Heart right ventricle (tissue), 16 donors: ENCODE results near the gene CCDC194. TPM values are rescaled to one million over a fixed set of nuclear protein-coding genes. Genes with fewer than 3 reads are reported as not detected.
A peak's percentile ranks its signal among the peaks of the same experiment; 100 is the strongest.

ENCODE experiments used
- ATAC-seq, 8 donors: fragments of 200-7000 bp; cut with Tn5 transposase; one replicate each; pipeline ENCODE4 v1.9.1; 2020; ENCODE audit warnings: mild to moderate bottlenecking in 8 of 8, moderate library complexity in 8 of 8, moderate number of reproducible peaks in 1 of 8
- DNase-seq, 2 donors: peaks; one replicate each; pipeline ENCODE4 v3.0.0-alpha.2; 2020
- H3K27ac ChIP-seq, 10 donors: fragments of 200-600 bp; sonication (generic) in 2 of 10; one replicate each; pipeline versions ENCODE4 v1.5.0 to v1.8.0; 2020 to 2022; ENCODE audit warnings: mild to moderate bottlenecking in 3 of 10
- H3K27me3 ChIP-seq, 7 donors: fragments of 200-600 bp; one replicate each; pipeline ENCODE4 v1.8.0; 2021 to 2022; ENCODE audit warnings: mild to moderate bottlenecking in 2 of 7
- H3K36me3 ChIP-seq, 9 donors: fragments of 200-600 bp; sonication (generic) in 1 of 9; one replicate each; pipeline versions ENCODE4 v1.5.0 to v1.8.0; 2020 to 2022; ENCODE audit warnings: mild to moderate bottlenecking in 2 of 9
- H3K4me1 ChIP-seq, 9 donors: fragments of 200-600 bp; sonication (generic) in 1 of 9; one replicate each; pipeline versions ENCODE4 v1.5.0 to v1.8.0; 2020 to 2022; ENCODE audit warnings: mild to moderate bottlenecking in 4 of 9
- H3K4me3 ChIP-seq, 10 donors: fragments of 200-600 bp; sonication (generic) in 2 of 10; one replicate each; pipeline versions ENCODE4 v1.5.0 to v1.8.0; 2020 to 2022; ENCODE audit warnings: mild to moderate bottlenecking in 7 of 10, moderate library complexity in 2 of 10
- H3K9me3 ChIP-seq, 11 donors: fragments of 200-600 bp in 10 of 11; sonication (generic) in 2 of 11; one replicate each; pipeline versions ENCODE4 v1.5.0 to v1.8.0; 2013 to 2022; ENCODE audit warnings: mild to moderate bottlenecking in 2 of 11, control low read depth in 1 of 11, moderate library complexity in 1 of 11
- CTCF ChIP-seq, 9 donors: fragments of 200-600 bp; sonication (generic) in 2 of 9; IDR thresholded peaks; one replicate each; pipeline versions ENCODE4 v1.5.0 to v1.8.0; 2021 to 2022; ENCODE audit warnings: antibody characterized with exemption in 9 of 9, mild to moderate bottlenecking in 5 of 9, moderate library complexity in 1 of 9
- WGBS, 2 donors: extraction: QIAGEN DNeasy Blood & Tissue Kit; methylation state at CpG; one replicate each; pipeline ENCODE4 v1.1.7; 2013; ENCODE audit warnings: inconsistent platforms in 1 of 2; 5-methylcytosine and 5-hydroxymethylcytosine counted together
- intact Hi-C, 10 donors: fragments of 100-400 bp; cut with DNase I; formaldehyde crosslinking; loops; one replicate each; pipeline versions ENCODE4 v1.11.1 to v1.14.2; 2022
- polyA plus RNA-seq, 2 donors: library from polyadenylated mRNA; stranded (reverse); fragments of 200-250 nt; gene quantifications; one replicate each; pipeline ENCODE4 v1.2.3, GENCODE V29; 2013
- total RNA-seq, 10 donors: library from RNA; stranded (reverse); fragmentation: NEBNext Ultra II Directional in 3 of 10; extraction: Animal tissue kit (Norgen Biotek cat#: 25700) in 3 of 10; gene quantifications; one replicate each; pipeline versions ENCODE4 v1.2.1 to v1.2.4, GENCODE V29; 2021 to 2023
- donor health status: Arrhythmogenic right ventricular cardiomyopathy.
- donor health status: ischemic (EF 13 %, LVEDD 7.1; RV severe dilation, severe dysfunction).
- donor health status: healthy with polysubstance abuse.
- donor health status: DM: no; HTN: yes; CAD: no.
- donor health status: DM: no; HTN: no; CAD: no.
- donor health status: ischemic (EF 25% LVEDD 6.9; RV normal size, moderate dysfunction).
- donor health status: ischemic (EF 25% LVEDD 5.7; RV mildly dilated, moderate dysfunction).
- donor health status: healthy.
- donor health status: DM: yes; HTN: yes; CAD: no.
- donor health status: Ischemic cardiomyopathy.
- donor health status: ischemic (EF 35%, LVEDD 5.7; RV mildly dilated, moderate dysfunction).
- donor health status: nonischemic (EF 11% LVEDD 7.7; RV severe dilation, severe dysfunction).
- donor health status: DM: yes; HTN: yes; CAD: no.
- donor health status: PGD.
- donor health status: ischemic (EF 29% LVEDD 5.4; RV normal size, mild dysfunction).
- donor health status: nonischemic (EF 23%, LVEDD 6.1; RV moderate dilation, normal function).

The CCDC194 gene
- total and polyA plus RNA-seq, 12 donors, result 0.44 to 1.0 (median 0.51) TPM; not detected in 8

DNA sequence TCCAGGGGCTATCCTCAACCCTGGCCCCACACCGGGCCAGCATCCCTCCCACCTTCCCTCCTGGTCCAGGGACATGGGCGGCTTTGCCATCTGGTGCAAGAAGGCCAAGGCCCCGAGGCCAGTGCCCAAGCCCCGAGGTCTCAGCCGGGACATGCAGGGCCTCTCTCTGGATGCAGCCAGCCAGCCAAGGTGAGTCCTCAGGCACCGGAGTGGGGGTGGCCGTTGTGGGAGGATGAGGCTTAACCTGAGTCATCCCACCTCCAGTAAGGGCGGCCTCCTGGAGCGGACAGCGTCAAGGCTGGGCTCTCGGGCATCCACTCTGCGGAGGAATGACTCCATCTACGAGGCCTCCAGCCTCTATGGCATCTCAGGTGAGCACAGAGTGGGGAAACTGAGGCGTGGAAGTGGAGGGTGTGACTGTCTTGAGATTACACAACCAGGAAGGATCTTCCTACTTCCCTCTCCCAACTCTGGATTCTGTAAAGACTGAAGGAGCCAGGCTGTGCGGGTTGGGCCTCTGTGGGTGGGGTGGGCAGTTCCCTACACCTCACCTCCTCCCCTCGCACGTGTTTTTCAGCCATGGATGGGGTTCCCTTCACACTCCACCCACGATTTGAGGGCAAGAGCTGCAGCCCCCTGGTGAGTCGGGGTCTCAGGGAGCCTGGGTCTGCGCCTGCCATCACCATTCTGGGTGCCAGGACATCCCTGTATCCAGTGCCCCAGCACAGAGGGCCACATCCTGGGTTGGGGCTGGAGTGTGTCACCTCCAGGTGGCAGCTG lies 29.6 kb upstream of the CCDC194 start:
- H3K9me3 ChIP-seq, result no peaks in the 10 kb centered on the region
- no peaks in the 10 kb centered on the region for H3K27me3 ChIP-seq
- 95% methylated on average over 20 of the region's 20 CpGs for WGBS, 2 donors
- peaks cover 0 to 23% (median 0%) of the 10 kb centered on the region in 9 donors for H3K36me3 ChIP-seq
- intact Hi-C loops, result no loop called here
- TF ChIP-seq CTCF (IDR thresholded peaks at IDR 0.05), result no peak
- H3K4me1 ChIP-seq, result peaks cover 0 to 22% (median 15%) of the 10 kb centered on the region in 9 donors
- no peak overlapping the region for H3K27ac ChIP-seq
- H3K4me3 ChIP-seq, result no peak overlapping the region
- DNase-seq, result no peak
- no peak for ATAC-seq

DNA sequence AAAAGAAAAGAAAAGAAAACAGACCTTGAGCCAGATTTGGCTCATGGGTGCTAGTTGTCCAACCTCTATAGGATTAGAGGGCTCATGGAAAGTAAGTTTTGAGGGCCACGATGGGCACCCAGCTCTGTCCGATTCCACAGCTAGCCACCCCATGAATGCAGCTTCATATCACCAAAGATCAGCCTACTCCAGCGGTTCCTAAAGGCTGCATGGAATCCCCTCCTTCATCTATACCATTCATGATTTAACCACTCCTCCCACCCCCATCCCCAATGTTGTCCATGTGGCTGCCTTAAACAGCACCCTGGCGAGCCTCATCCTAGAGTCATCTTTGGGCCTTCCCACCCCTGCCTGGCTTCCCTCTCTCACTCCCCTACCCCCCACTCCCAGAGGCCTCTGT lies 27.9 kb upstream of the CCDC194 start:
- Histone ChIP-seq H3K36me3 (peaks cover 0 to 23% (median 0%) of the 10 kb centered on the region in 9 donors), H3K27me3 (no peaks in the 10 kb centered on the region), H3K9me3 (no peaks in the 10 kb centered on the region), H3K4me1 (peaks cover 0 to 22% (median 15%) of the 10 kb centered on the region in 9 donors), H3K27ac (no peak overlapping the region), H3K4me3 (no peak overlapping the region)
- WGBS, 2 donors, result 98% methylated on average over 4 of the region's 4 CpGs
- DNase-seq (no peak), ATAC-seq (no peak)
- intact Hi-C loops, result no loop called here
- TF ChIP-seq CTCF (IDR thresholded peaks at IDR 0.05), result no peak

DNA sequence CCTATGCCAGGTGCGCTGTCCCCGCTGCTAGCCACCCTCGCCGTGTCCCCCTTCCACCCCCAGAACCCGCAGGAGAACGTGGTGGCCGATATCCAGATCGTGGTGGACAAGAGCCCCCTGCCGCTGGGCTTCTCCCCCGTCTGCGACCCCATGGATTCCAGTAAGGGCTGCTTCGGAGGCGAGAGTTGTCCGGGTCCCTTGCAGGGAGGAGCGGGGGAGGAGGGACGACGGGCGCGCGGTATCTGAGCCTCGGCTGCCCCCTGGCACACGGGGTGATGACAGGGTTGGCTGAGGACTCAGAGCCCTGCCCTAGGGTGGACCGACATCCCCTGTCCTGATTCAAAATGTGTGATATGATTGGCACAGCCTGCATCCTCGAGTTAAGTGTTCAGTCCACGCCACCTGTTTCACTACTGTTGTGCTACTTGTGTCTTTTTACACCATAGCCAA lies 26.5 kb upstream of the CCDC194 start:
- ATAC-seq (peak in 5 of 8 donors; percentile 7 to 61 (median 14)), DNase-seq (peak; percentile 34 to 44)
- peaks cover 0 to 28% (median 0%) of the 10 kb centered on the region in 9 donors for H3K36me3 ChIP-seq
- intact Hi-C loops, result no loop called here
- H3K27ac ChIP-seq, result peak overlapping the region in 9 of 10 donors; percentile 64 to 93 (median 79)
- no peaks in the 10 kb centered on the region for H3K27me3 ChIP-seq
- H3K9me3 ChIP-seq, result no peaks in the 10 kb centered on the region
- 4% methylated on average over 24 to 25 of the region's 25 CpGs for WGBS, 2 donors
- H3K4me1 ChIP-seq, result peaks cover 0 to 22% (median 15%) of the 10 kb centered on the region in 9 donors
- peak overlapping the region; percentile 52 to 99 (median 85) for H3K4me3 ChIP-seq
- TF ChIP-seq CTCF (IDR thresholded peaks at IDR 0.05), result peak in 2 of 9 donors; percentile 26 to 32

DNA sequence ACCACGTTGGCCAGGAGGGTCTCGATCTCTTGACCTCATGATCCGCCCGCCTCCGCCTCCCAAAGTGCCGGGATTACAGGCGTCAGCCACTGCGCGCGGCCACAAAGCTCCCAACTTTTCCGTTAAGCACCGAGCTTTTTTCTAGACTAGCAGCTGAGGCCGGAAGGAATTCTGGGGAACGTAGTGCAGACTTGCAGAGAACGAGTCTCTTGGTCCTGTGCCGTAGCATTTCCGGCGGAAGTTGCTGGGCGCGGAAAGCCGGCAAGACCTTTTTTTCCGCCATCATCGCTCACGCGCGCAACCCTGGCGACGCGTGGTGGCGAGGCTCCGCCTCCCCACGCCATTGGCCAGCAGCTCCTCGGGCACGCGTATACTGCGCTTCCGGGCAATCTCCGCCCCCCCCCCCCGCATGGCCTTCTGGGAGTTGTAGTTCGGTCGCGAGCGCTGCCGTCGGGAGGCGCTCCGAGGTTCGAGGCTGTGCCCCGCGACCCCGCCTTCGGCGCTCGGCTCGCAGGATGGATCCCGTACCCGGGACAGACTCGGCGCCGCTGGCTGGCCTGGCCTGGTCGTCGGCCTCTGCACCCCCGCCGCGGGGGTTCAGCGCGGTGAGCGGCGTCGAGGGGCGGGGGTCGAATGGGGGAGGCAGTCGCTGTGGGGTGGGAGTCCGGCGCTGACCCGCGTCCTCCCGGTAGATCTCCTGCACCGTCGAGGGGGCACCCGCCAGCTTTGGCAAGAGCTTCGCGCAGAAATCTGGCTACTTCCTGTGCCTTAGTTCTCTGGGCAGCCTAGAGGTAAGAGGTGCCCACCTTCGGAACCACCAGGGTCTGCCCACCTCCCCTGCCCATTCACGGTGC lies 25.9 kb upstream of the CCDC194 start, which contains the start of gene MVB12A:
Gene MVB12A, plus strand, starts transcription at position 427 of the 854 bp plus-strand sequence. Its CDS starts 89 bp downstream, at position 516.
- no peak for TF ChIP-seq CTCF (IDR thresholded peaks at IDR 0.05)
- WGBS, 2 donors, result 1% methylated on average over 82 to 85 of the region's 85 CpGs
- H3K4me3 ChIP-seq, result peak within 1 kb of the TSS; percentile 52 to 99 (median 85)
- H3K4me1 ChIP-seq, result peaks cover 0 to 19% (median 15%) of the 10 kb centered on the region in 9 donors
- ATAC-seq (peak; percentile 97 to 99 (median 98)), DNase-seq (peak; percentile 97 to 98)
- intact Hi-C loops, result loop anchor here in 1 of 10 donors (1.0 kb wide), 1 partner anchor 29 kb away; no protein-coding TSS in a partner anchor
- H3K27ac ChIP-seq, result peak within 1 kb of the TSS in 9 of 10 donors; percentile 64 to 93 (median 81)
- H3K36me3 ChIP-seq, result peaks cover 0 to 35% (median 0%) of the 10 kb centered on the region in 9 donors
- H3K9me3 ChIP-seq, result no peaks in the 10 kb centered on the region
- no peaks in the 10 kb centered on the region for H3K27me3 ChIP-seq
